Measurements from ENCODE around the gene ABCB1. TPM values are rescaled to one million over a fixed set of nuclear protein-coding genes. Genes with fewer than 3 reads are reported as not detected.

Gene ABCB1
- total and polyA plus RNA-seq, 2 of the 13 experiments (the other 11 are each of a cell fraction or from before 2014, with no cell fraction given), result 42.8 to 52.6 TPM

GRCh38 chr7:87475359-87476178, 125.1 kb downstream of the ABCB1 start, which contains the start of gene ABCB4 (continued):
- TF ChIP-seq, protein P1, sequence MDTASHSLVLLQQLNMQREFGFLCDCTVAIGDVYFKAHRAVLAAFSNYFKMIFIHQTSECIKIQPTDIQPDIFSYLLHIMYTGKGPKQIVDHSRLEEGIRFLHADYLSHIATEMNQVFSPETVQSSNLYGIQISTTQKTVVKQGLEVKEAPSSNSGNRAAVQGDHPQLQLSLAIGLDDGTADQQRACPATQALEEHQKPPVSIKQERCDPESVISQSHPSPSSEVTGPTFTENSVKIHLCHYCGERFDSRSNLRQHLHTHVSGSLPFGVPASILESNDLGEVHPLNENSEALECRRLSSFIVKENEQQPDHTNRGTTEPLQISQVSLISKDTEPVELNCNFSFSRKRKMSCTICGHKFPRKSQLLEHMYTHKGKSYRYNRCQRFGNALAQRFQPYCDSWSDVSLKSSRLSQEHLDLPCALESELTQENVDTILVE (CRISPR knock-in tag; IDR thresholded peaks at IDR 0.05), result no peak
- TF ChIP-seq MYC (CRISPR knock-in tag; IDR thresholded peaks at IDR 0.05; ENCODE audit: borderline replicate concordance), result peak; percentile 75
- TF ChIP-seq, protein P2, sequence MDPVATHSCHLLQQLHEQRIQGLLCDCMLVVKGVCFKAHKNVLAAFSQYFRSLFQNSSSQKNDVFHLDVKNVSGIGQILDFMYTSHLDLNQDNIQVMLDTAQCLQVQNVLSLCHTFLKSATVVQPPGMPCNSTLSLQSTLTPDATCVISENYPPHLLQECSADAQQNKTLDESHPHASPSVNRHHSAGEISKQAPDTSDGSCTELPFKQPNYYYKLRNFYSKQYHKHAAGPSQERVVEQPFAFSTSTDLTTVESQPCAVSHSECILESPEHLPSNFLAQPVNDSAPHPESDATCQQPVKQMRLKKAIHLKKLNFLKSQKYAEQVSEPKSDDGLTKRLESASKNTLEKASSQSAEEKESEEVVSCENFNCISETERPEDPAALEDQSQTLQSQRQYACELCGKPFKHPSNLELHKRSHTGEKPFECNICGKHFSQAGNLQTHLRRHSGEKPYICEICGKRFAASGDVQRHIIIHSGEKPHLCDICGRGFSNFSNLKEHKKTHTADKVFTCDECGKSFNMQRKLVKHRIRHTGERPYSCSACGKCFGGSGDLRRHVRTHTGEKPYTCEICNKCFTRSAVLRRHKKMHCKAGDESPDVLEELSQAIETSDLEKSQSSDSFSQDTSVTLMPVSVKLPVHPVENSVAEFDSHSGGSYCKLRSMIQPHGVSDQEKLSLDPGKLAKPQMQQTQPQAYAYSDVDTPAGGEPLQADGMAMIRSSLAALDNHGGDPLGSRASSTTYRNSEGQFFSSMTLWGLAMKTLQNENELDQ (CRISPR knock-in tag; IDR thresholded peaks at IDR 0.05; ENCODE audit: borderline replicate concordance), result no peak
- TF ChIP-seq, protein P3, sequence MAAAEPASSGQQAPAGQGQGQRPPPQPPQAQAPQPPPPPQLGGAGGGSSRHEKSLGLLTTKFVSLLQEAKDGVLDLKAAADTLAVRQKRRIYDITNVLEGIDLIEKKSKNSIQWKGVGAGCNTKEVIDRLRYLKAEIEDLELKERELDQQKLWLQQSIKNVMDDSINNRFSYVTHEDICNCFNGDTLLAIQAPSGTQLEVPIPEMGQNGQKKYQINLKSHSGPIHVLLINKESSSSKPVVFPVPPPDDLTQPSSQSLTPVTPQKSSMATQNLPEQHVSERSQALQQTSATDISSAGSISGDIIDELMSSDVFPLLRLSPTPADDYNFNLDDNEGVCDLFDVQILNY (CRISPR knock-in tag; conservative IDR thresholded peaks at IDR 0.05), result peak; percentile 26; the same call in 1 of the 2 replicates
- TF ChIP-seq ZNF326 (CRISPR knock-in tag; IDR thresholded peaks at IDR 0.05; ENCODE audit: borderline replicate concordance), result no peak
- no peak for TF ChIP-seq CHD2 (IDR thresholded peaks at IDR 0.05; ENCODE audit: low read depth, low read length)
- TF ChIP-seq, protein P4, sequence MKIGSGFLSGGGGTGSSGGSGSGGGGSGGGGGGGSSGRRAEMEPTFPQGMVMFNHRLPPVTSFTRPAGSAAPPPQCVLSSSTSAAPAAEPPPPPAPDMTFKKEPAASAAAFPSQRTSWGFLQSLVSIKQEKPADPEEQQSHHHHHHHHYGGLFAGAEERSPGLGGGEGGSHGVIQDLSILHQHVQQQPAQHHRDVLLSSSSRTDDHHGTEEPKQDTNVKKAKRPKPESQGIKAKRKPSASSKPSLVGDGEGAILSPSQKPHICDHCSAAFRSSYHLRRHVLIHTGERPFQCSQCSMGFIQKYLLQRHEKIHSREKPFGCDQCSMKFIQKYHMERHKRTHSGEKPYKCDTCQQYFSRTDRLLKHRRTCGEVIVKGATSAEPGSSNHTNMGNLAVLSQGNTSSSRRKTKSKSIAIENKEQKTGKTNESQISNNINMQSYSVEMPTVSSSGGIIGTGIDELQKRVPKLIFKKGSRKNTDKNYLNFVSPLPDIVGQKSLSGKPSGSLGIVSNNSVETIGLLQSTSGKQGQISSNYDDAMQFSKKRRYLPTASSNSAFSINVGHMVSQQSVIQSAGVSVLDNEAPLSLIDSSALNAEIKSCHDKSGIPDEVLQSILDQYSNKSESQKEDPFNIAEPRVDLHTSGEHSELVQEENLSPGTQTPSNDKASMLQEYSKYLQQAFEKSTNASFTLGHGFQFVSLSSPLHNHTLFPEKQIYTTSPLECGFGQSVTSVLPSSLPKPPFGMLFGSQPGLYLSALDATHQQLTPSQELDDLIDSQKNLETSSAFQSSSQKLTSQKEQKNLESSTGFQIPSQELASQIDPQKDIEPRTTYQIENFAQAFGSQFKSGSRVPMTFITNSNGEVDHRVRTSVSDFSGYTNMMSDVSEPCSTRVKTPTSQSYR (CRISPR knock-in tag; IDR thresholded peaks at IDR 0.05; ENCODE audit: borderline replicate concordance), result 0 out of 2 replicates have a peak, but pooled peaks have one; percentile 42
- TF ChIP-seq ZNF773 (CRISPR knock-in tag; IDR thresholded peaks at IDR 0.05; ENCODE audit: borderline replicate concordance), result 0 out of 2 replicates have a peak, but pooled peaks have one; percentile 16
- TF ChIP-seq HNF4G (IDR thresholded peaks at IDR 0.05; ENCODE audit: borderline replicate concordance, low read depth, low read length), result no peak; the same call in 1 of the 2 replicates
- peak; percentile 30; the same call in 1 of the 2 replicates for TF ChIP-seq HNF4G (CRISPR knock-in tag; IDR thresholded peaks at IDR 0.05; ENCODE audit: borderline replicate concordance, low read depth)
- TF ChIP-seq PHF20 (CRISPR knock-in tag; IDR thresholded peaks at IDR 0.05), result no peak; the same call in 1 of the 2 replicates
- TF ChIP-seq ZNF263 (CRISPR knock-in tag; IDR thresholded peaks at IDR 0.05), result peak; percentile 14; the same call in 1 of the 2 replicates
- no peak for TF ChIP-seq MAFK (conservative IDR thresholded peaks at IDR 0.05 in 1 of 2, IDR thresholded peaks at IDR 0.05 in 1 of 2; ENCODE audit: low read length in 2 of 2)
- no peak for TF ChIP-seq LBX2 (CRISPR knock-in tag; IDR thresholded peaks at IDR 0.05; ENCODE audit: borderline replicate concordance)
- no peak for TF ChIP-seq HMGA1 (CRISPR knock-in tag; conservative IDR thresholded peaks at IDR 0.05)
- no peak for TF ChIP-seq ZNF496 (CRISPR knock-in tag; IDR thresholded peaks at IDR 0.05; ENCODE audit: insufficient replicate concordance)
- no peak for TF ChIP-seq ZNF275 (CRISPR knock-in tag; IDR thresholded peaks at IDR 0.05; ENCODE audit: borderline replicate concordance)
